HFFc6 (cell line): Measurements from ENCODE around the gene PEMT. TPM values are rescaled to one million over a fixed set of nuclear protein-coding genes. Genes with fewer than 3 reads are reported as not detected.

ENCODE experiments used
- DNase-seq: peaks from one replicate; pipeline ENCODE4 v3.0.0-alpha.2; 2018
- H3K27ac Mint-ChIP-seq: 2 replicates; pipeline ENCODE4 v1.8.0; 2020; ENCODE audit warnings: mild to moderate bottlenecking, mixed read lengths
- H3K27me3 Mint-ChIP-seq: 2 replicates; pipeline ENCODE4 v1.8.0; 2021; ENCODE audit warnings: mild to moderate bottlenecking, moderate library complexity, mixed read lengths; ENCODE audit not compliant: insufficient read depth
- H3K36me3 Mint-ChIP-seq: 2 replicates; pipeline ENCODE4 v1.8.0; 2021; ENCODE audit warnings: low read depth, mixed read lengths
- H3K4me1 Mint-ChIP-seq: 2 replicates; pipeline ENCODE4 v1.8.0; 2020; ENCODE audit warnings: low read depth, mixed read lengths
- H3K4me3 Mint-ChIP-seq: 2 replicates; pipeline ENCODE4 v1.8.0; 2020; ENCODE audit warnings: mild to moderate bottlenecking, moderate library complexity, mixed read lengths
- H3K9me3 Mint-ChIP-seq: 2 replicates; pipeline ENCODE4 v1.8.0; 2020; ENCODE audit warnings: mild to moderate bottlenecking, mixed read lengths
- total RNA-seq, 6 experiments: library from RNA; stranded (reverse); fragmentation: NEBNext Ultra II Directional; extraction: Animal tissue kit (Norgen Biotek cat#: 25700); gene quantifications; 2 replicates in 1 of 6; 3 replicates in 5 of 6; pipeline ENCODE4 v1.2.3, GENCODE V29; 2021
- TF ChIP-seq, protein P1 (sequence below): fragments of 200-600 bp; sonication (generic); IDR thresholded peaks from 2 replicates; pipeline ENCODE4 v1.5.0; 2021; ENCODE audit warnings: antibody characterized with exemption, mild to moderate bottlenecking

Gene PEMT
- total RNA-seq, 6 experiments from 2014 or later, result 33.0 to 49.2 (median 44.0) TPM

DNA sequence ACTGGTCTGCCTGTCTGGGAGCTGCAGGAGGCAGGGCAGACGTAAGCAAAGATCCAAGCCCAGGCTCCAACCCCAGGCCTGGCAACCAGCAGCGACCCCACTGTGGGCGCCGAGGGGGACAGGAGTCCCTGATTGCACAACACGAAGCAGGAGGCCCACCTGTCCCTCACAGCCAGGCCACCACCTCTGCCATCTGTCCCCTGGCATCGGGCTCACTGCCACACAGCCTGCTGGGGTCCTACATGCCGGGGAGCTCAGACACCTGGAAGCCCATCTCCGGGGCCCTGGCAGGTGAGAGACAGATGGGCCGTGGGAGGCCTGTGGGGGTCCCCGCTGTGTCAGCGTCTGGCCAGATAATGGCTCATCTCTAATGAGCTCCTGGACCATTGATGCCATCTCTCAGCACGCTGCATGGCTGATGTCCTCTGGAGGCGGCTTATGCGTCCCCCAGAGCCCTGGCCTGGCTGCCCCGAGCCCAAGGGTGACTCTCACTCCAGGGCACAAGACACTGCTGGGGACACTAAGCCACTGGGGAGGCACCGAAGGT, 84.0 kb downstream of the PEMT start:
- Mint-ChIP-seq H3K27ac (no peak overlapping the region), H3K4me1 (peaks cover 9% of the 10 kb centered on the region), H3K9me3 (no peaks in the 10 kb centered on the region), H3K27me3 (peaks cover 17% of the 10 kb centered on the region), H3K36me3 (no peaks in the 10 kb centered on the region; the same call in 1 of the 2 replicates), H3K4me3 (no peak overlapping the region)
- DNase-seq, result no peak
- TF ChIP-seq, protein P1, sequence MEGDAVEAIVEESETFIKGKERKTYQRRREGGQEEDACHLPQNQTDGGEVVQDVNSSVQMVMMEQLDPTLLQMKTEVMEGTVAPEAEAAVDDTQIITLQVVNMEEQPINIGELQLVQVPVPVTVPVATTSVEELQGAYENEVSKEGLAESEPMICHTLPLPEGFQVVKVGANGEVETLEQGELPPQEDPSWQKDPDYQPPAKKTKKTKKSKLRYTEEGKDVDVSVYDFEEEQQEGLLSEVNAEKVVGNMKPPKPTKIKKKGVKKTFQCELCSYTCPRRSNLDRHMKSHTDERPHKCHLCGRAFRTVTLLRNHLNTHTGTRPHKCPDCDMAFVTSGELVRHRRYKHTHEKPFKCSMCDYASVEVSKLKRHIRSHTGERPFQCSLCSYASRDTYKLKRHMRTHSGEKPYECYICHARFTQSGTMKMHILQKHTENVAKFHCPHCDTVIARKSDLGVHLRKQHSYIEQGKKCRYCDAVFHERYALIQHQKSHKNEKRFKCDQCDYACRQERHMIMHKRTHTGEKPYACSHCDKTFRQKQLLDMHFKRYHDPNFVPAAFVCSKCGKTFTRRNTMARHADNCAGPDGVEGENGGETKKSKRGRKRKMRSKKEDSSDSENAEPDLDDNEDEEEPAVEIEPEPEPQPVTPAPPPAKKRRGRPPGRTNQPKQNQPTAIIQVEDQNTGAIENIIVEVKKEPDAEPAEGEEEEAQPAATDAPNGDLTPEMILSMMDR, result no peak

DNA sequence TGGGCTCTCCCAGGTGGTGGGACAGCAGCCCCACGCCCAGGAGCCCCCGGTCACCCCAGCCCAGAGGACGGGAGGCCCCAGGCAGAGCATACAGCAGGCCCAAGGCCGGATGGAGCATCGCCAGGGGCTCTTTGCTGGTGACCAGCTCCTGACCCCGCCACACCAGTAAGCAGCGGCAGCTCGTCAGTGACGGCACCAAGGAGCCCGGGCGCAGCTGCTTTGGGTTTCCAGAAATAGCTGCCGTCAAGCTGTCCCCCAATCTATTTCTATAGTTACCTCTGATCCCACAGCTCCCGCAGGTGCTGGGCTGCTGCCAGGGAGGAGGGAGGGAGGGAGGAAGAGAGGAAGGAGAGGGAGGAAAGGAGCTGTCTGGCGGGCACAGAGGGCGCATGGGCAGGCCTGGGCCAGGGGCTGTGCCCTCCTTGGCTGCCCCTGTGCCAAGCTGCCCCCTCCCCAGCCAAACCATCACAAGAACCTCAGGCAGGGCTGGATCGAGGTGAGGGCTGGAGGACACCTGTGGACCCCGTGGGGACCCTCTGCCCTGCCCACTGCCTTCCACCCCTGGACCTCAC, 84.5 kb downstream of the PEMT start:
- Mint-ChIP-seq H3K9me3 (no peaks in the 10 kb centered on the region), H3K36me3 (no peaks in the 10 kb centered on the region; the same call in 1 of the 2 replicates), H3K4me1 (peaks cover 3% of the 10 kb centered on the region), H3K4me3 (no peak overlapping the region), H3K27ac (no peak overlapping the region), H3K27me3 (peaks cover 14% of the 10 kb centered on the region)
- no peak for DNase-seq
- TF ChIP-seq, protein P1, result no peak

DNA sequence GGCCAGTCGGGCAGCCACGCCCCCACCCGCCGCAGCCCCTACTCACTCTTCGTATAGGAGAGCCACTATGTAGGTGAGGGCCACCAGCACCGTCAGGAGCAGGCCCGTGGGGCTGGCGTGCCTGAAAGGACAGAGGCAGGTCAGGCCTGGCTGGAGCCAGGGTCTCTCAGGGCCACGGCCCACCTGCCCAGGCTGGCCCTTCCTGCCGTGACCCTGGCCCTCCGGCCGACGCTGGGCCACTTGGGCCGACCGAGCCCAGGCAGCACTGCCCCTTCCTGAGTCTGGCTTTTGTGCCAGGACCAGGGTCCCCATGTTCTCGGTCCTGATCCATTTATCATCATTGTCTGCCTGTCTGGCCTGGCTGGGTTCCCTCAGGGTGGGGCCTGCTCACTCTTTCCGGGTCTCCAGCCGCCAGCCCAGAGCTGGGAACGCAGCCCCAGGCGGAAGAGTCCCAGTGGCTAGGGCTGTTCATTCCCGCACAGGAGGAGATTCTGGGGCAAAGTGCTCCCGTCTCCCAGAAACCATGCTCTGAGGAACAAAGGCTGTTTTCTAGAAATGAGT, 85.2 kb downstream of the PEMT start:
- no peaks in the 10 kb centered on the region; the same call in 1 of the 2 replicates for H3K36me3 Mint-ChIP-seq
- peaks cover 15% of the 10 kb centered on the region for H3K27me3 Mint-ChIP-seq
- no peak overlapping the region for H3K4me3 Mint-ChIP-seq
- H3K4me1 Mint-ChIP-seq, result no peaks in the 10 kb centered on the region
- H3K9me3 Mint-ChIP-seq, result no peaks in the 10 kb centered on the region
- no peak overlapping the region for H3K27ac Mint-ChIP-seq
- no peak for DNase-seq
- TF ChIP-seq, protein P1, result no peak

DNA sequence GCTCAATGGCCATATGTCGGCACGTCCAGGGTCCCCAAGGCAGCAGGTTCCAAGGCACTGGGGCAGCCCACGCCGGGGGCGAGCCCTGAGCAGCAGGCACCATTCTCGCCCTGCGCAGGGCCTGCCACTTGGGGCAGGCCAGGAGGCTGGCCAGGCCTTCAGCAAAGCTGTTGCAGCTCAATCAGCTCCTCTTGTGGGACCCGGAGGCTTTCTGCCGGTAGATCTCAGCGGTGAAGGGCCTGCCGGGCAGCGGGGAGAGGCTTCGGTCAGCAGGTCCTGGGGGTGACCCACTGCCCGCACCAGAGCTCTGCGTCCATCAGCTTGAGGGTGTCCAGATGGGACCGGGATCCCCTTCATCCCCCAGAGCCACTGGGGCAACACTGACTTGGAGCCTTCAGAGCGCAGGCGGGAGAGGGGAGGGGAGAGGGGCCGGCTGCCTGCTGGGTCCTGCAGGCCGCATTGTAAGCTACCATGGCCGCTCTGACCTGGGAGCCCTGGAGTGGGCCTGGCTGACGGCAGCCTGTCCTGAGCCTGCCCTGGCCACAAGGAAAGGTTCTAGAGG, 85.8 kb downstream of the PEMT start:
- no peak for DNase-seq
- H3K4me1 Mint-ChIP-seq, result no peaks in the 10 kb centered on the region
- no peaks in the 10 kb centered on the region; the same call in 1 of the 2 replicates for H3K36me3 Mint-ChIP-seq
- no peak overlapping the region for H3K27ac Mint-ChIP-seq
- H3K9me3 Mint-ChIP-seq, result no peaks in the 10 kb centered on the region
- no peak overlapping the region for H3K4me3 Mint-ChIP-seq
- TF ChIP-seq, protein P1, result no peak
- peaks cover 14% of the 10 kb centered on the region for H3K27me3 Mint-ChIP-seq

DNA sequence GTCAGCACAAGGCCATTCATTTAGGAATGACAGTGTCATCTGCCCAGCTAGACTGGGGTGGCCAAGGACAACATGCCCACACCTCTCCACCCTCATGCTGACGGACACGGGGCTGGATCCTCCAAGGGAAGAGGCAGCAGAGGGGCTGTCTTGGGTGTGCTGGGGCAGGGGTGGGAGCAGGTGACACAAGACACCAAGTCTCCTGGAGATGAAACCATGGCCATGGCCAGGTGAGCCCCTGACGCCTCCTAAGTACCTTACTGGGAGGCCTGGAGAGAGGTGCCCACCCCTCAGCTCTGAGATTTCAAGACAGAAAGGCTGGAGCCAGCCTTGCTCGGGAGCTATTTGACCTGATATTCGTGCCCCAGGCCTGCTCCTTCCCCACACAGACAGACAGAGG, 86.4 kb downstream of the PEMT start:
- H3K27ac Mint-ChIP-seq, result no peak overlapping the region
- no peak for DNase-seq
- H3K36me3 Mint-ChIP-seq, result no peaks in the 10 kb centered on the region; the same call in 1 of the 2 replicates
- TF ChIP-seq, protein P1, result no peak
- no peaks in the 10 kb centered on the region for H3K9me3 Mint-ChIP-seq
- peaks cover 13% of the 10 kb centered on the region for H3K27me3 Mint-ChIP-seq
- no peak overlapping the region for H3K4me3 Mint-ChIP-seq
- no peaks in the 10 kb centered on the region for H3K4me1 Mint-ChIP-seq
